ENCODE results near the gene IL11. TPM values are rescaled to one million over a fixed set of nuclear protein-coding genes. Genes with fewer than 3 reads are reported as not detected.

The IL11 gene
- total and polyA plus RNA-seq, 4 experiments from 2014 or later: 0.32 to 0.47 TPM; not detected in 2

Other genes starting within 250 kb of the IL11 start
- gene TNNT1, start 221.3 kb downstream of the IL11 start, total RNA-seq: not detected
- gene TNNT1, start 221.3 kb downstream of the IL11 start, polyA plus RNA-seq: not detected
- not detected for gene TNNI3, start 212.7 kb downstream of the IL11 start, total RNA-seq
- not detected for gene TNNI3, start 212.7 kb downstream of the IL11 start, polyA plus RNA-seq
- gene DNAAF3, start 203.8 kb downstream of the IL11 start, total RNA-seq: not detected
- under 1 TPM in 1 of 2 donors, not detected in 1; 0.93 TPM for gene DNAAF3, start 203.8 kb downstream of the IL11 start, polyA plus RNA-seq
- gene SYT5, start 190.2 kb downstream of the IL11 start, total RNA-seq: not detected
- gene SYT5, start 190.2 kb downstream of the IL11 start, polyA plus RNA-seq: under 1 TPM; 0.29 to 0.59 TPM
- gene PTPRH, start 161.0 kb downstream of the IL11 start, total RNA-seq: not detected
- not detected for gene PTPRH, start 161.0 kb downstream of the IL11 start, polyA plus RNA-seq
- 10 to 100 TPM; 19.7 to 22.1 TPM for gene TMEM86B, start 141.7 kb downstream of the IL11 start, total RNA-seq
- gene TMEM86B, start 141.7 kb downstream of the IL11 start, polyA plus RNA-seq: 1 to 10 TPM in 1 of 2 donors, not detected in 1; 3.5 TPM
- 100 to 1,000 TPM; 161 to 162 TPM for gene PPP6R1, start 111.4 kb downstream of the IL11 start, total RNA-seq
- 100 to 1,000 TPM in 1 of 2 donors, 10 to 100 TPM in 1; 22.9 to 107 TPM for gene PPP6R1, start 111.4 kb downstream of the IL11 start, polyA plus RNA-seq
- 10 to 100 TPM; 17.9 to 18.5 TPM for gene HSPBP1, start 90.4 kb downstream of the IL11 start, total RNA-seq
- gene HSPBP1, start 90.4 kb downstream of the IL11 start, polyA plus RNA-seq: 10 to 100 TPM; 35.7 to 38.7 TPM
- 1 to 10 TPM; 1.4 to 1.7 TPM for gene BRSK1, start 86.5 kb downstream of the IL11 start, total RNA-seq
- gene BRSK1, start 86.5 kb downstream of the IL11 start, polyA plus RNA-seq: not detected
- gene TMEM150B, start 45.1 kb downstream of the IL11 start, total RNA-seq: 1 to 10 TPM in 1 of 2 experiments, under 1 TPM in 1; 0.87 to 1.3 TPM
- not detected for gene TMEM150B, start 45.1 kb downstream of the IL11 start, polyA plus RNA-seq
- gene KMT5C, start 30.6 kb downstream of the IL11 start, total RNA-seq: 10 to 100 TPM; 23.1 to 23.5 TPM
- gene KMT5C, start 30.6 kb downstream of the IL11 start, polyA plus RNA-seq: 1 to 10 TPM in 1 of 2 donors, under 1 TPM in 1; 0.60 to 1.5 TPM
- gene COX6B2, start 15.7 kb downstream of the IL11 start, total RNA-seq: under 1 TPM in 1 of 2 experiments, not detected in 1; 0.38 TPM
- not detected for gene COX6B2, start 15.7 kb downstream of the IL11 start, polyA plus RNA-seq
- gene GARIN5B, start 7.2 kb downstream of the IL11 start, total RNA-seq: not detected
- not detected for gene GARIN5B, start 7.2 kb downstream of the IL11 start, polyA plus RNA-seq
- gene TMEM190, start 6.4 kb upstream of the IL11 start, total RNA-seq: not detected
- gene TMEM190, start 6.4 kb upstream of the IL11 start, polyA plus RNA-seq: not detected
- 1 to 10 TPM; 9.6 to 9.9 TPM for gene TMEM238, start 13.8 kb upstream of the IL11 start, total RNA-seq
- gene TMEM238, start 13.8 kb upstream of the IL11 start, polyA plus RNA-seq: 1 to 10 TPM in 1 of 2 donors, not detected in 1; 2.4 TPM
- gene RPL28, start 15.5 kb upstream of the IL11 start, total RNA-seq: 1,000 to 10,000 TPM; 3,136 to 3,159 TPM
- 100 to 1,000 TPM; 257 to 784 TPM for gene RPL28, start 15.5 kb upstream of the IL11 start, polyA plus RNA-seq
- gene UBE2S, start 37.3 kb upstream of the IL11 start, total RNA-seq: 10 to 100 TPM; 18.0 to 21.6 TPM
- gene UBE2S, start 37.3 kb upstream of the IL11 start, polyA plus RNA-seq: 10 to 100 TPM; 24.2 to 25.4 TPM
- gene SHISA7, start 72.8 kb upstream of the IL11 start, total RNA-seq: not detected
- gene SHISA7, start 72.8 kb upstream of the IL11 start, polyA plus RNA-seq: not detected
- 10 to 100 TPM in 1 of 2 experiments, 1 to 10 TPM in 1; 9.9 to 13.7 TPM for gene ISOC2, start 91.2 kb upstream of the IL11 start, total RNA-seq
- gene ISOC2, start 91.2 kb upstream of the IL11 start, polyA plus RNA-seq: 10 to 100 TPM; 24.7 to 29.4 TPM
- gene C19orf85, start 94.3 kb upstream of the IL11 start, total RNA-seq: not detected
- not detected for gene C19orf85, start 94.3 kb upstream of the IL11 start, polyA plus RNA-seq
- 1 to 10 TPM; 8.1 to 9.1 TPM for gene ZNF628, start 106.2 kb upstream of the IL11 start, total RNA-seq
- under 1 TPM in 1 of 2 donors, not detected in 1; 0.47 TPM for gene ZNF628, start 106.2 kb upstream of the IL11 start, polyA plus RNA-seq
- gene NAT14, start 114.7 kb upstream of the IL11 start, total RNA-seq: 1 to 10 TPM; 2.7 to 3.1 TPM
- 1 to 10 TPM; 2.6 to 3.2 TPM for gene NAT14, start 114.7 kb upstream of the IL11 start, polyA plus RNA-seq
- under 1 TPM; 0.20 to 0.36 TPM for gene SSC5D, start 118.0 kb upstream of the IL11 start, total RNA-seq
- gene SSC5D, start 118.0 kb upstream of the IL11 start, polyA plus RNA-seq: not detected
- gene SBK2, start 166.7 kb upstream of the IL11 start, total RNA-seq: not detected
- not detected for gene SBK2, start 166.7 kb upstream of the IL11 start, polyA plus RNA-seq
- not detected for gene SBK3, start 175.1 kb upstream of the IL11 start, total RNA-seq
- not detected for gene SBK3, start 175.1 kb upstream of the IL11 start, polyA plus RNA-seq
- 1 to 10 TPM; 8.0 to 9.6 TPM for gene ZNF579, start 210.4 kb upstream of the IL11 start, total RNA-seq
- under 1 TPM in 1 of 2 donors, not detected in 1; 0.62 TPM for gene ZNF579, start 210.4 kb upstream of the IL11 start, polyA plus RNA-seq
- gene FIZ1, start 229.1 kb upstream of the IL11 start, total RNA-seq: 10 to 100 TPM; 20.8 to 26.4 TPM
- 1 to 10 TPM in 1 of 2 donors, under 1 TPM in 1; 0.99 to 5.3 TPM for gene FIZ1, start 229.1 kb upstream of the IL11 start, polyA plus RNA-seq
- 10 to 100 TPM; 31.2 to 34.0 TPM for gene ZNF524, start 229.8 kb upstream of the IL11 start, total RNA-seq
- gene ZNF524, start 229.8 kb upstream of the IL11 start, polyA plus RNA-seq: 10 to 100 TPM; 26.2 to 40.1 TPM
- gene ZNF865, start 235.2 kb upstream of the IL11 start, total RNA-seq: 10 to 100 TPM; 20.3 to 20.9 TPM
- gene ZNF865, start 235.2 kb upstream of the IL11 start, polyA plus RNA-seq: under 1 TPM in 1 of 2 donors, not detected in 1; 0.30 TPM